ENCODE results near the gene PCDH10.

DNA sequence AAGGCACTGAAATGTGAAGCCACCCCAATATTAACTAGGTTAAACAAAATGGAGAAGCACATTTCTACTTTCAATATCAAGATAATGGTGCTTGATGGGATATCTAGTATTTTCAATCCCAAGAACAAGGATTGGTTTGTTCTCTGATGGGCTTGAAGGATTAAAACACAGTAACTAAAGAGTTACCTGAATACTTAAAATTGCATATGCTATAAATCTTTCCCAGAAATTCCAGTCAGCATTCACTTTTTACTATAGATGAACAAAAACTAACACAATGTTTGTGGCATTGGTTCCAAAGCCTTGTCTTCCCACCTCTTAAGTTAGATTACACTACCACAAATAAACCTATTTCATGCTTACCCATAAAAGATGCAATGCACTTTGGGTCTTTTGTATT, 3.9 kb upstream of the PCDH10 start:
- TF ChIP-seq, protein P1, sequence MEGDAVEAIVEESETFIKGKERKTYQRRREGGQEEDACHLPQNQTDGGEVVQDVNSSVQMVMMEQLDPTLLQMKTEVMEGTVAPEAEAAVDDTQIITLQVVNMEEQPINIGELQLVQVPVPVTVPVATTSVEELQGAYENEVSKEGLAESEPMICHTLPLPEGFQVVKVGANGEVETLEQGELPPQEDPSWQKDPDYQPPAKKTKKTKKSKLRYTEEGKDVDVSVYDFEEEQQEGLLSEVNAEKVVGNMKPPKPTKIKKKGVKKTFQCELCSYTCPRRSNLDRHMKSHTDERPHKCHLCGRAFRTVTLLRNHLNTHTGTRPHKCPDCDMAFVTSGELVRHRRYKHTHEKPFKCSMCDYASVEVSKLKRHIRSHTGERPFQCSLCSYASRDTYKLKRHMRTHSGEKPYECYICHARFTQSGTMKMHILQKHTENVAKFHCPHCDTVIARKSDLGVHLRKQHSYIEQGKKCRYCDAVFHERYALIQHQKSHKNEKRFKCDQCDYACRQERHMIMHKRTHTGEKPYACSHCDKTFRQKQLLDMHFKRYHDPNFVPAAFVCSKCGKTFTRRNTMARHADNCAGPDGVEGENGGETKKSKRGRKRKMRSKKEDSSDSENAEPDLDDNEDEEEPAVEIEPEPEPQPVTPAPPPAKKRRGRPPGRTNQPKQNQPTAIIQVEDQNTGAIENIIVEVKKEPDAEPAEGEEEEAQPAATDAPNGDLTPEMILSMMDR (IDR thresholded peaks at IDR 0.05; ENCODE audit: low read depth, low read length, poor library complexity, severe bottlenecking) = no peak
- no peak for TF ChIP-seq EZH2phosphoT487 (IDR thresholded peaks at IDR 0.05; ENCODE audit: borderline replicate concordance, low read length)
